Right cardiac atrium (tissue), 5 donors: ENCODE results near the gene EVC2. TPM values are rescaled to one million over a fixed set of nuclear protein-coding genes. Genes with fewer than 3 reads are reported as not detected.
A peak's percentile ranks its signal among the peaks of the same experiment; 100 is the strongest.

Experiments
- ATAC-seq, 2 donors: fragments of 200-7000 bp; cut with Tn5 transposase; one replicate each; pipeline versions ENCODE4 v1.8.0 to v1.9.1; 2020; ENCODE audit warnings: moderate library complexity in 2 of 2, mild to moderate bottlenecking in 1 of 2
- DNase-seq, 3 donors: peaks; one replicate each; pipeline ENCODE4 v3.0.0-alpha.2; 2020
- H3K27ac ChIP-seq: one replicate; pipeline ENCODE4 v1.5.1; 2013; ENCODE audit warnings: mild to moderate bottlenecking, low read length, control low read depth, moderate library complexity
- H3K27me3 ChIP-seq: one replicate; pipeline ENCODE4 v1.6.1; 2013; ENCODE audit not compliant: control insufficient read depth, insufficient read depth
- H3K4me1 ChIP-seq: one replicate; pipeline ENCODE4 v1.6.1; 2013; ENCODE audit warnings: low read length; ENCODE audit not compliant: control insufficient read depth, insufficient read depth
- H3K4me3 ChIP-seq: one replicate; pipeline ENCODE4 v1.5.1; 2013; ENCODE audit warnings: low read length, control low read depth
- H3K9me3 ChIP-seq: one replicate; pipeline ENCODE4 v1.6.1; 2013; ENCODE audit warnings: low read length; ENCODE audit not compliant: control insufficient read depth
- WGBS: extraction: QIAGEN DNeasy Blood & Tissue Kit; methylation state at CpG from one replicate; pipeline ENCODE4 v1.1.7; 2013; 5-methylcytosine and 5-hydroxymethylcytosine counted together
- intact Hi-C, 4 donors: fragments of 100-400 bp; cut with DNase I; formaldehyde crosslinking; loops; one replicate each; pipeline versions ENCODE4 v1.11.0 to v1.14.0; 2022 to 2023
- polyA plus RNA-seq: library from polyadenylated mRNA; stranded (reverse); fragments of 200-250 nt; gene quantifications from one replicate; pipeline ENCODE4 v1.2.3, GENCODE V29; 2013
- total RNA-seq, 4 donors: library from RNA; stranded (reverse); fragmentation: NEBNext Ultra II Directional; extraction: Animal tissue kit (Norgen Biotek cat#: 25700); gene quantifications; one replicate each; pipeline ENCODE4 v1.2.1, GENCODE V29; 2021
- donor health status: healthy with polysubstance abuse.
- donor health status: DM: no; HTN: yes; CAD: no.
- donor health status: DM: no; HTN: no; CAD: no.
- donor health status: DM: no; HTN: yes; CAD: no; lungs with severe emphysema.
- donor health status: DM: yes; HTN: yes; CAD: no.

The EVC2 gene
- total and polyA plus RNA-seq, 5 donors, result 2.0 to 3.5 (median 3.0) TPM

DNA sequence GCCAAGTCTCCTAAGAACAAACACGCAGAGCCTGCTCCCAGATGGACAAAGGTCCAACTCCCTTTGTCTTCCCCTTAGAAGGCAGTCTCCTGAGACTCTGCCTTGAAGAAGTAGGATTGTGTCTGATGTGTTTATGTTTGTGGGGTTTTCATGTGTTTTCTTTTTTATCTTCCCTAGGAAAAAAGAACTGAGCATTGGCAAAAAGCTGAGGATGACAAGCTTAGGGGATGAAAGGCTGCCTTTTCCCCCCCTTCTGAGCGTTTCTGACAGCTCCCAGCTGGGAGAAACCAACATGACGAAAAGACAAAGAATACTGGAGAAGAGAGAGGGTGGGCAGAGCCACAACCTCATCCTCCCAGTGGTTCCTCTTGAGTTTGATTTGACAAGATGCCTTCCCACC, 181.1 kb downstream of the EVC2 start:
- Histone ChIP-seq H3K27me3 (no peaks in the 10 kb centered on the region), H3K4me1 (peaks cover 7% of the 10 kb centered on the region), H3K27ac (no peak overlapping the region), H3K9me3 (no peaks in the 10 kb centered on the region), H3K4me3 (no peak overlapping the region)
- no peak for ATAC-seq
- intact Hi-C loops, result no loop called here
- no peak for DNase-seq
- WGBS, result 36% methylated on average over 3 of the region's 3 CpGs

DNA sequence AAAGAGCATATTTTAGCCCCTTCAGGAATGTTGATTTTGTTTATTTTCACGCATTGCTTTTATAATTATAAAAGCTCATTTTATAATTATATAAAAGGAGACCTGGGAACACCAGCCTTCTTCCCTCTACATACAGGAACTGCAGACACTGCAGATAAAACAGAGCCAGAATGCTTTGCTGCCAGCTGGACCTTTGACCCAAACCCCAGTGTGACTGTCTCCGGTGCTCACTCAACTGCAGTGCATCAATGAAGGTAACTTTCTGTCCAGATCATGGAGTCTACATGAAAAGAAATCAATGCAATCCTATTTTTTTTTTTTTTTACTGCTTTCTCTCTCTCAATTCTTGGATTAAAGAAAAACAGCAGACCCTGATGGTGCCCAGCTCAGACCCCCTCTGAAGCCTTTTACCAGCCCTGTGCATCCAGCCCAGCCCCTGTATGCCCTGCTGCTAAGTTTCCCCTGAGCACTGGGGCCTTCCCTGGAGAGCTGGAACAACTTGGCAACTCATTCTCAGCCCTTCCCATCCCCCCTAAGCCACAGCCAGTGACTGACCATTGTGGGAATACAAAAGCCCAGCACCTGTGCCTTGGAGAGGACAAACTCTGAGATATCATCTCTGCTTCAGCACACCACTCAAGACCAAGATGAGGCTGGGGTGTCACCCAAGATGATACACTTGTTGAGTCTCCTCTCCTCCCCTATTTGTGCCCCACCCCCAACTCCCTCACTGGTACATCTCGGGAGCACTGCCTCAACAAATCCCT, 182.1 kb downstream of the EVC2 start:
- intact Hi-C loops, result no loop called here
- no peak overlapping the region for H3K27ac ChIP-seq
- no peaks in the 10 kb centered on the region for H3K27me3 ChIP-seq
- no peaks in the 10 kb centered on the region for H3K9me3 ChIP-seq
- DNase-seq (no peak), ATAC-seq (peak in 1 of 2 donors; percentile 11)
- 49% methylated on average over 3 of the region's 3 CpGs for WGBS
- peaks cover 7% of the 10 kb centered on the region for H3K4me1 ChIP-seq
- H3K4me3 ChIP-seq, result no peak overlapping the region

DNA sequence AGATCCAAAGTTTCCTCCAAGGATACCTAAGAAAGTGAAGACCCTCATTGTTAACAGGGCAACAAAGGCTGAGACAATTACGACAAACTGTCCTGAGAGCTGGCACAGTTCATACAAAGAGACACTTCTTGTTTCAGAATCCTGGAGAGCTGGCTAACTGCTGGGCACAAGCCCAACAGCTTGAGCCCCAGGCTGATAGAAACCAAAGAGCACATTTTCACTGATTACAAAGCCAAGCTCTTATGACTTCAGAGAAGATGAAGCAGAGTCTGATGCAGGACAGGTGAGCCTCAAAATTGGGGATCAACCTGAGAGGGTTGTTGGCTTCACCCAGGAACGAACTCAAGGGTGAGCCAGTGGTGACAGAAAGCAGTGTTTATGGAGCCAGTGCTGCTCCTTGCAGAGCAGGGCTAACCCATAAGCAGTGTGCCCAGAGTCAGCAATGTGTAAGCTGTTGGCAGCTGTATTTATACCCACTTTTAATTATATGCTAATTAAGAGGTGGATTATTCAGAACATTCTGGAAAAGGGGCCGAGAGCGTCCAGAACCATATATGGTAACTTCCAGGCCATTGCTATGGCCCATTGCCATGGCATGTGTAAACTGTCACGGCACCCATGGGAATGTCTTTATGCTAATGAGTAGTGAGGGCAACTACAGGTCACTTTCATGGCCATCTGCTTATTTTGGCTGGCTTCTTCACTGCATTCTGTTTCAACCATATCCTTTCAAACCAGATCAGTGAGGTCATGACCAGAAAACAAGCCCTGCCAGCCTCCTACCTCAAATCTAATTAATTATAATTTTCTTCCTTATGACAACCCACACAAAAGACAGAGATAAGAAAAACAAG, 183.7 kb downstream of the EVC2 start:
- 32% methylated on average over 5 of the region's 5 CpGs for WGBS
- Histone ChIP-seq H3K4me1 (peaks cover 7% of the 10 kb centered on the region), H3K27me3 (no peaks in the 10 kb centered on the region), H3K4me3 (no peak overlapping the region), H3K27ac (no peak overlapping the region), H3K9me3 (no peaks in the 10 kb centered on the region)
- DNase-seq (peak in 1 of 3 donors; percentile 34), ATAC-seq (peak; percentile 76 to 90)
- intact Hi-C loops, result no loop called here

DNA sequence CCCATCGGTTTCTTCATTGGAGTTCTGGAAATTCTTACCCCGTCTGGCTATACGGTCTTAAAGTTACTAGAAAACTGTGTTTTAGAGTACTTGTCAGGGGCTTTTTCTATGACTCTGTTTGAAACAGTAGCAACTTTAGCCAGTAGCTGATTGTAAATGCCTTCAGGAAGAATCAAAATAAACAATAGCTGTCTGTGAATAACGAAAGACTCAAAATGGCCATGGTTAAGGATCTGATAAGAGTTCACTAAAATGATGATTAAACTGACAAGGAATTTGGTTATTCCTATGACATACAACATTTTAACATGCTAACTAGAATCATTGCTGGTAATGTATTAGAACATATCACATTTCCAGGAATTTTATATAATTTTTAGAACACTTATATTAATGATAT, 191.0 kb downstream of the EVC2 start:
- H3K9me3 ChIP-seq, result no peaks in the 10 kb centered on the region
- no peaks in the 10 kb centered on the region for H3K4me1 ChIP-seq
- WGBS, result 72% methylated on average over 4 of the region's 4 CpGs
- ATAC-seq (no peak), DNase-seq (no peak)
- no peaks in the 10 kb centered on the region for H3K27me3 ChIP-seq
- intact Hi-C loops, result no loop called here
- H3K27ac ChIP-seq, result no peak overlapping the region
- H3K4me3 ChIP-seq, result no peak overlapping the region

DNA sequence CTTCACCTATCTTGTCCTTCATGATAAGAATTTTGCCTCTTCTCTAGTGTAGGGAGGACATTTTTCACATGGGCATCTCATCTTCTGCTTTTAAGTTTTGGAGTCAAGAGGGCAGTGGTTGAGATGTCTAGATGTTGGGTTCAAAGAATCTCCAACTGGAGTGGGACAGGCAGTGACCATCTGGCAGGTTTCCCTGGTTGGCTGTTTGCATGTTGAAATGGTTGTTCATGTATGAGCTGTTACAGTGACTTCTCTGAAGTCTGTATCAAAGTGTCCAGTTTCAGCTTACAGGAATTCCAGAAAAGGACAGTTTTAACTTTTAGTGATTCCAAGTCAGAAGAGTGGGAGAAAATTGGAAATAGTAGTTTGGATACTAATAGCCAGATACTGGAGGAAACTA, 192.7 kb downstream of the EVC2 start:
- intact Hi-C loops, result no loop called here
- Histone ChIP-seq H3K4me1 (no peaks in the 10 kb centered on the region), H3K9me3 (no peaks in the 10 kb centered on the region), H3K27me3 (no peaks in the 10 kb centered on the region), H3K4me3 (no peak overlapping the region), H3K27ac (no peak overlapping the region)
- no peak for DNase-seq
- no peak for ATAC-seq

Other genes starting within 250 kb of the EVC2 start
- gene EVC, start 2.6 kb upstream of the EVC2 start, total RNA-seq, result 10 to 100 TPM; 11.3 to 14.0 (median 12.8) TPM
- 5.8 TPM for gene EVC, start 2.6 kb upstream of the EVC2 start, polyA plus RNA-seq
- 1 to 10 TPM in 1 of 4 donors, under 1 TPM in 3; 0.40 to 1.0 (median 0.71) TPM for gene CRMP1, start 184.5 kb upstream of the EVC2 start, total RNA-seq
- gene CRMP1, start 184.5 kb upstream of the EVC2 start, polyA plus RNA-seq, result 0.43 TPM